Breast epithelium (tissue), 3 donors: ENCODE measurements around the gene MPPE1.

Source experiments
- POLR2A ChIP-seq: fragments of 450-650 bp; IDR thresholded peaks from one replicate; pipeline ENCODE4 v1.6.1; 2016; ENCODE audit warnings: antibody characterized with exemption, mild to moderate bottlenecking, moderate library complexity
- TF ChIP-seq, protein P1 (sequence below), 3 donors: fragments of 450-650 bp; IDR thresholded peaks; one replicate each; pipeline ENCODE4 v1.5.1; 2016 to 2017; ENCODE audit warnings: antibody characterized with exemption in 3 of 3, mild to moderate bottlenecking in 3 of 3, moderate library complexity in 3 of 3

DNA sequence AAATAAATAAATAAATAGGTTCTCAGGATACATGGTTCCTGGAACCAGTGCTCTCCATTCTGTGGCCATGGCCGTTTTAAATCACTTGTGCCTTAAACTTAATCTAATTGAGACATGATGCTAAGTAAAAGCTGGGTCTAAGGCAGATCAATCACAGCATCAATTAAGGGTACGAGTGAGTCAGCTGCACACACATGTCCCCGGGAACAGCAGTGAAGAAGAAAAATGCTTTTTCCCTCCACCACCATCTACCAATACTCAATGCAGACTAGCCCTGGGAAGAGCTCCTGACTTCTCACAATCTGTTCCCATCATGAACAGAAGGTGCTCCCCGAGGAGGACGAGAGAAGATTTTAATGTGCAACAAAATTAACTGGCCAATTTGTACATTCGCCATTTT is 63.7 kb downstream of the MPPE1 start:
- TF ChIP-seq, protein P1, sequence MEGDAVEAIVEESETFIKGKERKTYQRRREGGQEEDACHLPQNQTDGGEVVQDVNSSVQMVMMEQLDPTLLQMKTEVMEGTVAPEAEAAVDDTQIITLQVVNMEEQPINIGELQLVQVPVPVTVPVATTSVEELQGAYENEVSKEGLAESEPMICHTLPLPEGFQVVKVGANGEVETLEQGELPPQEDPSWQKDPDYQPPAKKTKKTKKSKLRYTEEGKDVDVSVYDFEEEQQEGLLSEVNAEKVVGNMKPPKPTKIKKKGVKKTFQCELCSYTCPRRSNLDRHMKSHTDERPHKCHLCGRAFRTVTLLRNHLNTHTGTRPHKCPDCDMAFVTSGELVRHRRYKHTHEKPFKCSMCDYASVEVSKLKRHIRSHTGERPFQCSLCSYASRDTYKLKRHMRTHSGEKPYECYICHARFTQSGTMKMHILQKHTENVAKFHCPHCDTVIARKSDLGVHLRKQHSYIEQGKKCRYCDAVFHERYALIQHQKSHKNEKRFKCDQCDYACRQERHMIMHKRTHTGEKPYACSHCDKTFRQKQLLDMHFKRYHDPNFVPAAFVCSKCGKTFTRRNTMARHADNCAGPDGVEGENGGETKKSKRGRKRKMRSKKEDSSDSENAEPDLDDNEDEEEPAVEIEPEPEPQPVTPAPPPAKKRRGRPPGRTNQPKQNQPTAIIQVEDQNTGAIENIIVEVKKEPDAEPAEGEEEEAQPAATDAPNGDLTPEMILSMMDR (IDR thresholded peaks at IDR 0.05), result no peak
- no peak for TF ChIP-seq POLR2A
